ENCODE measurements around the gene GNG5. TPM values are rescaled to one million over a fixed set of nuclear protein-coding genes. Genes with fewer than 3 reads are reported as not detected.
A peak's percentile ranks its signal among the peaks of the same experiment; 100 is the strongest.

The GNG5 gene
- total RNA-seq (10 to 100 TPM; 38.1 to 45.5 TPM), polyA plus RNA-seq (100 to 1,000 TPM; 205 to 250 TPM)

DNA sequence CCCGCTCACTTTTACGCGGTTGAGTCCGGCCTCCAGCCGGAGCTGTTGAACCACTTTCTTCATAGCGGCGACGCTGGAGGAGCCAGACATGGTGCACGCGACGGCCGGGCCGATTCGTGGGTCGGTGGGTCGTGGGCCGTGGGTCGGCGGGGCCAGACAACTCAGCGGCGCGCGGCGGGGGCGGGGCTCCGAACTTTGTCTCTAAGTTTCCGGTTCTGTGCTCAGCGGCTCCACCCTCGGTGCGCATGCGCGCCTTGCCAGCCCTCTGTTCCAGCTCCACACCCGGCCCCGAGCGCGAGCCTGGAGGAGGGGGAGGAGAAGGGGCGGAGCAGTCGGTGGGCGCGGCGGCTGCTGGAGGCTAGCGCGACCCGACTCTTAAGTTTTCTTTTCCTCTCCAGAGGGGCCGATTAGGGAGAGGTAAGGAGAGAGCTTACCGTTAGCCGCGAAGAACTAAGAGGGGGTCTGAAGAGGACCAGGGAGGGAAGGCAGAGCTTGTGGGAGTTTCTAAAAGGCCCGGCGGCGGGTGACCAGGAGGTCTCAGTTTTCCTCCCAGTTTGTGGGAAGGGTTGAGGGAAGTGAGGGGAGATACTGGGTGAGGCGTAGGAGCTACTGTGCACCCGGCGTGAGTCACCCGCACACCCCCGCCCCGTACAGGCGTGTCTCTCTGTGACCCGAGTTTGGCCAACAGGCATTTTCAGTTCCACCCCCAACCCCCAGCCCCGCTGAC is at the start of gene GNG5, which contains the start of gene SPATA1:
GNG5 (minus strand) TSS at position 580 of the 727 bp plus-strand sequence; CDS start at position 90, 490 bp downstream.
SPATA1 (plus strand) TSS at position 385 of the 727 bp plus-strand sequence. CDS start 9,974 bp downstream, outside the sequence.
- peak within 1 kb of the TSS; percentile 81 for H3K27ac ChIP-seq (ENCODE audit: low read depth, low read length)
- no peaks in the 10 kb centered on the region for H3K36me3 ChIP-seq (ENCODE audit: insufficient read depth, low read length)
- H3K27me3 ChIP-seq (ENCODE audit: insufficient read depth, low read length): no peaks in the 10 kb centered on the region
- H3K4me1 Mint-ChIP-seq: peaks cover 28 to 55% (median 34%) of the 10 kb centered on the region in 4 donors
- H3K4me3 ChIP-seq (ENCODE audit: low read length in 2 of 2): peak within 1 kb of the TSS; percentile 68 to 87
- H3K9me3 Mint-ChIP-seq: peaks cover 0 to 6% (median 0%) of the 10 kb centered on the region in 8 donors
- intact Hi-C loops (cut with micrococcal nuclease): loop anchor here (1.0 to 10.0 kb wide), 9 partner anchors 27 to 1199 kb away; partner anchors contain the start of genes BCL10, CTBS, PRKACB and RPF1
- ChIA-PET POLR2A (ENCODE audit: partially characterized antibody) (interaction anchor here (0.7 to 2.6 kb wide), 22 partner anchors 8 to 771 kb away, joined by 3 to 75 read pairs (median 4); partner anchors contain the start of genes C1orf52, CTBS, PRKACB and RPF1), CTCF (ENCODE audit: partially characterized antibody) (interaction anchor here (1.2 to 2.4 kb wide), 9 partner anchors 26 to 365 kb away, joined by 3 to 15 read pairs (median 7); partner anchors contain the start of genes CTBS and PRKACB)
- peak; percentile 94 to 97 (median 96) for DNase-seq
- H3K27me3 Mint-ChIP-seq: no peaks in the 10 kb centered on the region
- peak within 1 kb of the TSS; percentile 93 to 99 (median 97) for H3K27ac Mint-ChIP-seq
- H3K4me1 ChIP-seq (ENCODE audit: insufficient read depth, low read length): peaks cover 47% of the 10 kb centered on the region
- H3K36me3 Mint-ChIP-seq: peaks cover 4 to 25% of the 10 kb centered on the region in 2 donors
- peak within 1 kb of the TSS; percentile 92 to 99 (median 98) for H3K4me3 Mint-ChIP-seq
- no peaks in the 10 kb centered on the region for H3K9me3 ChIP-seq (ENCODE audit: control insufficient read depth in 1 of 2, low read length in 2 of 2)

DNA sequence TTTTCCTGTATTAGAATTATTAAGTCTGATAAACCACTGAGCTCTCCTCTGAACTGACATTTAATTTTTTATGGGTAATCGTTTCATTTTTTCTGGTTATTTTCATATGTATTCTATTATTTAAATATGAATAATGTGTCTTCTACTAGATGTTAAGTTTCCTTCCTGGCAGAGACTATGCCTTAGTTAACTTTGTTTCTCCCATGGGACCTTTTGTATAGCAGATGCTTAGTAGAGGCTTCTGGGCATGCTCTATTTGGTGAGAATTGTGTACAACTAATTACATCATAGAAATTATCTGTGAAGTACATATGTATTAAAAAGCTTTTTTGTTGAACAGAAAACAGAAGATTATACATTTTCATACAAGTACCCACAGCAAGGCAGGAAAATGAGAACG is 44.4 kb upstream of the GNG5 start:
- Histone ChIP-seq H3K4me1 (ENCODE audit: insufficient read depth, low read length) (no peaks in the 10 kb centered on the region), H3K36me3 (ENCODE audit: insufficient read depth, low read length) (peaks cover 3% of the 10 kb centered on the region), H3K27me3 (ENCODE audit: insufficient read depth, low read length) (no peaks in the 10 kb centered on the region), H3K27ac (ENCODE audit: low read depth, low read length) (no peak overlapping the region), H3K9me3 (ENCODE audit: control insufficient read depth in 1 of 2, low read length in 2 of 2) (no peaks in the 10 kb centered on the region), H3K4me3 (ENCODE audit: low read length in 2 of 2) (no peak overlapping the region)
- DNase-seq: no peak
- H3K27me3 Mint-ChIP-seq: no peaks in the 10 kb centered on the region
- peaks cover 9 to 10% of the 10 kb centered on the region in 2 donors for H3K36me3 Mint-ChIP-seq
- H3K9me3 Mint-ChIP-seq: no peaks in the 10 kb centered on the region
- intact Hi-C loops (cut with micrococcal nuclease): no loop called here
- no peak overlapping the region for H3K27ac Mint-ChIP-seq
- H3K4me3 Mint-ChIP-seq: no peak overlapping the region
- ChIA-PET CTCF (ENCODE audit: partially characterized antibody) (interaction anchor here (1.0 kb wide), 1 partner anchor 68 kb away, joined by 3 read pairs; no protein-coding TSS in a partner anchor), POLR2A (ENCODE audit: partially characterized antibody) (interaction anchor here (0.7 kb wide), 1 partner anchor 30 kb away, joined by 4 read pairs; no protein-coding TSS in a partner anchor)
- no peaks in the 10 kb centered on the region for H3K4me1 Mint-ChIP-seq

DNA sequence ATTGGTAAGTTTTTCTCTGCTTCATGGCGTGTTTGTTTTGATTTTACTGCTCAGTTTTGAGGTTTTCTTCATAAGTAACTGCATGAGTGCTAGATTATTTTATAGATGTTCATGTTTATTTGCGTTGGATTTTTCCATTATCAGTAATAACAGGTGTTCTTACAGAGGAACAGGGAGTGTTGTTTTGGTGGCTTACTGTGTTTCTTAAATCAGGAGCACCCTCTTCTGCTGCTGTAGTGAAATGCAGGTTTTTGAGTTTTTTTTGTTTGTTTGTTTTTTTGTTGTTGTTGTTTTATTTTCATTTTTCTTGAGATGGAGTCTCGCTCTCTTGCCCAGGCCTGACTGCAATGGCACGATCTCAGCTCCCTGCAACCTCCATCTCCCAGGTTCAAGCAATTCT is 35.3 kb upstream of the GNG5 start:
- no peak overlapping the region for H3K4me3 ChIP-seq (ENCODE audit: low read length in 2 of 2)
- Mint-ChIP-seq H3K9me3 (no peaks in the 10 kb centered on the region), H3K4me3 (no peak overlapping the region), H3K27ac (no peak overlapping the region), H3K36me3 (peaks cover 12 to 57% of the 10 kb centered on the region in 2 donors), H3K4me1 (peaks cover 0 to 7% (median 3%) of the 10 kb centered on the region in 4 donors), H3K27me3 (no peaks in the 10 kb centered on the region)
- H3K4me1 ChIP-seq (ENCODE audit: insufficient read depth, low read length): no peaks in the 10 kb centered on the region
- H3K36me3 ChIP-seq (ENCODE audit: insufficient read depth, low read length): no peaks in the 10 kb centered on the region
- ChIA-PET CTCF (ENCODE audit: partially characterized antibody) (interaction anchor here (1.0 to 2.0 kb wide), 6 partner anchors 35 to 400 kb away, joined by 3 to 8 read pairs (median 4); partner anchors contain the start of genes GNG5, PRKACB and SPATA1), POLR2A (ENCODE audit: partially characterized antibody) (no interaction called here)
- H3K9me3 ChIP-seq (ENCODE audit: control insufficient read depth in 1 of 2, low read length in 2 of 2): no peaks in the 10 kb centered on the region
- no peak for DNase-seq
- no peaks in the 10 kb centered on the region for H3K27me3 ChIP-seq (ENCODE audit: insufficient read depth, low read length)
- intact Hi-C loops (cut with micrococcal nuclease): loop anchor here (1.0 kb wide), 1 partner anchor 99 kb away; no protein-coding TSS in a partner anchor
- no peak overlapping the region for H3K27ac ChIP-seq (ENCODE audit: low read depth, low read length)

DNA sequence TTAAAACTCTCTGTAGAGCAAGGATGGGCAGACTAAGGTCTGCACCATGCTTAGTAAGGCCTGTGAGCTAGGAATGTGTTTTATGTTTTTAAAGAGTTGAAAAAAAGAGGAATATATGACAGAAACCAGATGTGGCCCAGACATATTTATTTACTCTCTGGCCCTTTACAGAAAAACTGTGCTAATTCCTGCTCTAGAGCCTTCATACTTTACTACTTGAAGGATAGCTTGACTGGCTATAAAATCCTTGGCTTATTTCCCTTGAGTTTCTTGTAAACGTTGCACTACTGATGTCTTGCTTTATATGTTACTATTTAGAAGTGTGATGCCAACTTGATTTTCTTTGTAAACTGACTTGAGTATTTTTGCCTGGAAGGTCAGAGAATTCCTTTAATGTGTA is 34.4 kb upstream of the GNG5 start:
- no peak overlapping the region for H3K27ac ChIP-seq (ENCODE audit: low read depth, low read length)
- no peaks in the 10 kb centered on the region for H3K36me3 ChIP-seq (ENCODE audit: insufficient read depth, low read length)
- H3K9me3 ChIP-seq (ENCODE audit: control insufficient read depth in 1 of 2, low read length in 2 of 2): no peaks in the 10 kb centered on the region
- peaks cover 13 to 61% of the 10 kb centered on the region in 2 donors for H3K36me3 Mint-ChIP-seq
- POLR2A ChIA-PET (ENCODE audit: partially characterized antibody): no interaction called here
- CTCF ChIA-PET (ENCODE audit: partially characterized antibody): interaction anchor here (1.0 to 1.4 kb wide), 3 partner anchors 28 to 397 kb away, joined by 3 to 4 read pairs (median 3); partner anchors contain the start of gene PRKACB
- no peaks in the 10 kb centered on the region for H3K4me1 ChIP-seq (ENCODE audit: insufficient read depth, low read length)
- peaks cover 0 to 7% (median 3%) of the 10 kb centered on the region in 4 donors for H3K4me1 Mint-ChIP-seq
- no peak overlapping the region for H3K27ac Mint-ChIP-seq
- intact Hi-C loops (cut with micrococcal nuclease): loop anchor here (1.0 kb wide), 1 partner anchor 98 kb away; no protein-coding TSS in a partner anchor
- H3K27me3 ChIP-seq (ENCODE audit: insufficient read depth, low read length): no peaks in the 10 kb centered on the region
- DNase-seq: no peak
- H3K27me3 Mint-ChIP-seq: no peaks in the 10 kb centered on the region
- H3K4me3 Mint-ChIP-seq: no peak overlapping the region
- H3K4me3 ChIP-seq (ENCODE audit: low read length in 2 of 2): no peak overlapping the region
- H3K9me3 Mint-ChIP-seq: no peaks in the 10 kb centered on the region

DNA sequence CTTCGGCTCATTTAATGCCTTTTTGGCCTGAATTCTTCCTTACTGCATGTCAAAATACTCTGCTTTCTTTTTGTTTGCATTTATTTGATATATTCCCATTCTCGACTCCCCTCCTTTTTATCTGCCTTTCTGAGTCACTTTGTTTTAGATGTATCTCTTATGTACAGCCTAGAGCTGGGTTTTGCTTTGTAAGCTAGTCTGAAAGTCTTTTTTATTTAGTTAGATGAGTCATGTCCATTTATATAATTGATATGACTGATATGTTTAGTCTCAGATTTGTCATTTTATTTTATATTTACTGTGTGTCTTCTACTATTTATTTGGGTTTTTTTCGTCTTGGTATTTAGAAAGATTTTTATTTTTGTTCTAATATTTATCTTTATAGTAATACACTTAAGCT is 33.6 kb upstream of the GNG5 start:
- no peak overlapping the region for H3K4me3 Mint-ChIP-seq
- no peak for DNase-seq
- peaks cover 15 to 65% of the 10 kb centered on the region in 2 donors for H3K36me3 Mint-ChIP-seq
- peaks cover 0 to 7% (median 3%) of the 10 kb centered on the region in 4 donors for H3K4me1 Mint-ChIP-seq
- ChIA-PET POLR2A (ENCODE audit: partially characterized antibody) (interaction anchor here (0.8 kb wide), 1 partner anchor 34 kb away, joined by 3 read pairs; no protein-coding TSS in a partner anchor), CTCF (ENCODE audit: partially characterized antibody) (interaction anchor here (1.0 to 1.4 kb wide), 3 partner anchors 29 to 396 kb away, joined by 3 to 4 read pairs (median 3); partner anchors contain the start of gene PRKACB)
- Histone ChIP-seq H3K4me1 (ENCODE audit: insufficient read depth, low read length) (no peaks in the 10 kb centered on the region), H3K9me3 (ENCODE audit: control insufficient read depth in 1 of 2, low read length in 2 of 2) (no peaks in the 10 kb centered on the region), H3K27me3 (ENCODE audit: insufficient read depth, low read length) (no peaks in the 10 kb centered on the region), H3K36me3 (ENCODE audit: insufficient read depth, low read length) (no peaks in the 10 kb centered on the region), H3K4me3 (ENCODE audit: low read length in 2 of 2) (no peak overlapping the region), H3K27ac (ENCODE audit: low read depth, low read length) (no peak overlapping the region)
- H3K27ac Mint-ChIP-seq: no peak overlapping the region
- H3K9me3 Mint-ChIP-seq: no peaks in the 10 kb centered on the region
- H3K27me3 Mint-ChIP-seq: no peaks in the 10 kb centered on the region
- intact Hi-C loops (cut with micrococcal nuclease): no loop called here

DNA sequence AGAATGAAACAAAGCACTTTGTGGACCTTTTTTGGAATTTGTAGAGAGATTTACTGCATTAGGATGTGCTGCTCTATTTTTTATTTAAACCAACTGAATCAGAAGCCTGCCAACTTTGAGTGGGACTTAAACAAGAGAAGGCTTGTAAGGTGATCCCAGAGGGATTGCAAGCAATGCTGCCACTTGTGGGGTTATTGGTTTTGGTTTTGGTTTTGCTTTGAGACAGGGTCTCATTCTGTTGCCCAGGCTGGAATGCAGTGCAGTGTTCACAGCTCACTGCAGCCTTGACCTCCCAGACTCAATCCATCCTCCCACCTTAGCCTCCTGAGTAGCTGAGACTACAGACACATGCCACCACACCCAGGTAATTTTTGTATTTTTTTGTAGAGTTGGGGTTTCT is 32.2 kb upstream of the GNG5 start:
- intact Hi-C loops (cut with micrococcal nuclease): no loop called here
- no peak for DNase-seq
- Mint-ChIP-seq H3K9me3 (no peaks in the 10 kb centered on the region), H3K27me3 (no peaks in the 10 kb centered on the region), H3K36me3 (peaks cover 15 to 62% of the 10 kb centered on the region in 2 donors), H3K4me3 (no peak overlapping the region), H3K4me1 (peaks cover 0 to 6% (median 3%) of the 10 kb centered on the region in 4 donors), H3K27ac (no peak overlapping the region)
- Histone ChIP-seq H3K4me1 (ENCODE audit: insufficient read depth, low read length) (no peaks in the 10 kb centered on the region), H3K27ac (ENCODE audit: low read depth, low read length) (no peak overlapping the region), H3K9me3 (ENCODE audit: control insufficient read depth in 1 of 2, low read length in 2 of 2) (no peaks in the 10 kb centered on the region), H3K4me3 (ENCODE audit: low read length in 2 of 2) (no peak overlapping the region), H3K36me3 (ENCODE audit: insufficient read depth, low read length) (no peaks in the 10 kb centered on the region), H3K27me3 (ENCODE audit: insufficient read depth, low read length) (no peaks in the 10 kb centered on the region)
- POLR2A ChIA-PET (ENCODE audit: partially characterized antibody): no interaction called here
- CTCF ChIA-PET (ENCODE audit: partially characterized antibody): no interaction called here

DNA sequence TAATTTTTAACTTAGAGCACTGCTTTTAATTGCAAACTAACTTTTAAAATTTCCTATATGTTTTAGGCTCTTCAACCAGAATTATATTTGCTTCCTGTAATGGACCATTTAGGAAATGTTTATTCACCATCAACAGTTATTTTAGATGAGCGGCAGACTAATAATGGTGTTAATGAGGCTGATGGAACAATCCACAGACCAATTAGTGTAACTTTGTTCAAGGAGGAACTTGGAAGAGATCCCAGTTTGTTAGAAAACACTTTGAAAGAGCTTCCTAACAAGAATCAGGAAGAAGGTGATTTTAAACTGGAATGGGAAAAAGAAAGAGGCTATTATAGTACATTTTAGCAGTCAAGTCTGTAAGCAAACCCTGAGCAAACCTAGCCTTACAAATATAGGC is 19.4 kb upstream of the GNG5 start:
- no peak for DNase-seq
- Histone ChIP-seq H3K9me3 (ENCODE audit: control insufficient read depth in 1 of 2, low read length in 2 of 2) (no peaks in the 10 kb centered on the region), H3K27ac (ENCODE audit: low read depth, low read length) (no peak overlapping the region), H3K4me1 (ENCODE audit: insufficient read depth, low read length) (no peaks in the 10 kb centered on the region), H3K36me3 (ENCODE audit: insufficient read depth, low read length) (no peaks in the 10 kb centered on the region), H3K27me3 (ENCODE audit: insufficient read depth, low read length) (no peaks in the 10 kb centered on the region), H3K4me3 (ENCODE audit: low read length in 2 of 2) (no peak overlapping the region)
- POLR2A ChIA-PET (ENCODE audit: partially characterized antibody): no interaction called here
- Mint-ChIP-seq H3K27ac (no peak overlapping the region), H3K27me3 (no peaks in the 10 kb centered on the region), H3K4me1 (no peaks in the 10 kb centered on the region), H3K9me3 (peaks cover 0 to 2% (median 0%) of the 10 kb centered on the region in 8 donors), H3K4me3 (no peak overlapping the region), H3K36me3 (peaks cover 5 to 13% of the 10 kb centered on the region in 2 donors)
- CTCF ChIA-PET (ENCODE audit: partially characterized antibody): interaction anchor here (0.7 to 1.3 kb wide), 3 partner anchors 8 to 92 kb away, joined by 3 to 4 read pairs (median 3); no protein-coding TSS in a partner anchor
- intact Hi-C loops (cut with micrococcal nuclease): no loop called here
